HG03442 (cell line): Measurements from ENCODE around the gene PPAT.
"Not testable (repeated sequence)": the region's sequence is repeated elsewhere in the genome, so short reads cannot be mapped to it uniquely, and the experiment has no call there.

Source experiments
- ATAC-seq: cut with Tn5 transposase; IDR thresholded peaks from one replicate; pipeline ENCODE4 v1.9.1; 2021; ENCODE audit warnings: mild to moderate bottlenecking, moderate library complexity; ENCODE audit not compliant: unreplicated experiment

PPAT gene

GRCh38 chr4:56435140-56435926, at the start of gene PPAT:
Gene PPAT, minus strand, starts transcription at chr4:56435615. Its CDS starts 138 bp downstream, at chr4:56435477.
- ATAC-seq: peak; percentile 73

GRCh38 chr4:56480691-56481090, 45.3 kb upstream of the PPAT start:
- ATAC-seq: no peak

GRCh38 chr4:56477192-56477702, 41.8 kb upstream of the PPAT start:
- no peak for ATAC-seq

- no peak for ATAC-seq
These were observed 40.5 kb upstream of the PPAT start for GRCh38 chr4:56475917-56476316.

- ATAC-seq: no peak
These were observed 34.2 kb upstream of the PPAT start for GRCh38 chr4:56469489-56470210.

- peak; percentile 40 for ATAC-seq
These were observed 32.6 kb upstream of the PPAT start for GRCh38 chr4:56468097-56468422.

GRCh38 chr4:56467284-56468096, 32.1 kb upstream of the PPAT start, which contains the start of gene SRP72:
Gene SRP72, plus strand, starts transcription at chr4:56467617. Its CDS starts 19 bp downstream, at chr4:56467636.
- peak; percentile 87 for ATAC-seq

GRCh38 chr4:56466910-56467283, 31.5 kb upstream of the PPAT start:
- ATAC-seq: no peak

- ATAC-seq: not testable (repeated sequence)
These were observed 30.9 kb upstream of the PPAT start for GRCh38 chr4:56466296-56466761.

- no peak for ATAC-seq
These were observed 30.3 kb upstream of the PPAT start for GRCh38 chr4:56465599-56466295.

- ATAC-seq: no peak
These were observed 29.2 kb upstream of the PPAT start for GRCh38 chr4:56464581-56464980.

- ATAC-seq: no peak
These were observed 28.3 kb upstream of the PPAT start for GRCh38 chr4:56463711-56464110.

GRCh38 chr4:56462157-56462556, 26.7 kb upstream of the PPAT start:
- no peak for ATAC-seq

- ATAC-seq: no peak
These were observed 24.7 kb upstream of the PPAT start for GRCh38 chr4:56460085-56460484.

GRCh38 chr4:56450342-56450741, 14.9 kb upstream of the PPAT start:
- no peak for ATAC-seq

GRCh38 chr4:56449475-56449874, 14.1 kb upstream of the PPAT start:
- not testable (repeated sequence) for ATAC-seq

- no peak for ATAC-seq
These were observed 12.9 kb upstream of the PPAT start for GRCh38 chr4:56448301-56448700.

GRCh38 chr4:56445699-56446098, 10.3 kb upstream of the PPAT start:
- no peak for ATAC-seq

GRCh38 chr4:56444719-56445118, 9.3 kb upstream of the PPAT start:
- ATAC-seq: no peak

GRCh38 chr4:56440983-56441382, 5.6 kb upstream of the PPAT start:
- ATAC-seq: no peak

GRCh38 chr4:56438766-56439165, 3.4 kb upstream of the PPAT start:
- ATAC-seq: no peak
